Smooth muscle cell of trachea (primary cell): ENCODE results near the gene GPR37. TPM values are rescaled to one million over a fixed set of nuclear protein-coding genes. Genes with fewer than 3 reads are reported as not detected.

Experiments used
- total RNA-seq: library from RNA; depleted of rRNA; stranded (reverse); fragments of >200 nt; gene quantifications from 2 replicates; pipeline ENCODE4 v1.2.1, GENCODE V29; 2014

Gene GPR37, protein sequence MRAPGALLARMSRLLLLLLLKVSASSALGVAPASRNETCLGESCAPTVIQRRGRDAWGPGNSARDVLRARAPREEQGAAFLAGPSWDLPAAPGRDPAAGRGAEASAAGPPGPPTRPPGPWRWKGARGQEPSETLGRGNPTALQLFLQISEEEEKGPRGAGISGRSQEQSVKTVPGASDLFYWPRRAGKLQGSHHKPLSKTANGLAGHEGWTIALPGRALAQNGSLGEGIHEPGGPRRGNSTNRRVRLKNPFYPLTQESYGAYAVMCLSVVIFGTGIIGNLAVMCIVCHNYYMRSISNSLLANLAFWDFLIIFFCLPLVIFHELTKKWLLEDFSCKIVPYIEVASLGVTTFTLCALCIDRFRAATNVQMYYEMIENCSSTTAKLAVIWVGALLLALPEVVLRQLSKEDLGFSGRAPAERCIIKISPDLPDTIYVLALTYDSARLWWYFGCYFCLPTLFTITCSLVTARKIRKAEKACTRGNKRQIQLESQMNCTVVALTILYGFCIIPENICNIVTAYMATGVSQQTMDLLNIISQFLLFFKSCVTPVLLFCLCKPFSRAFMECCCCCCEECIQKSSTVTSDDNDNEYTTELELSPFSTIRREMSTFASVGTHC
- 1.7 and 4.5 TPM in 2 replicates for total RNA-seq

DNA sequence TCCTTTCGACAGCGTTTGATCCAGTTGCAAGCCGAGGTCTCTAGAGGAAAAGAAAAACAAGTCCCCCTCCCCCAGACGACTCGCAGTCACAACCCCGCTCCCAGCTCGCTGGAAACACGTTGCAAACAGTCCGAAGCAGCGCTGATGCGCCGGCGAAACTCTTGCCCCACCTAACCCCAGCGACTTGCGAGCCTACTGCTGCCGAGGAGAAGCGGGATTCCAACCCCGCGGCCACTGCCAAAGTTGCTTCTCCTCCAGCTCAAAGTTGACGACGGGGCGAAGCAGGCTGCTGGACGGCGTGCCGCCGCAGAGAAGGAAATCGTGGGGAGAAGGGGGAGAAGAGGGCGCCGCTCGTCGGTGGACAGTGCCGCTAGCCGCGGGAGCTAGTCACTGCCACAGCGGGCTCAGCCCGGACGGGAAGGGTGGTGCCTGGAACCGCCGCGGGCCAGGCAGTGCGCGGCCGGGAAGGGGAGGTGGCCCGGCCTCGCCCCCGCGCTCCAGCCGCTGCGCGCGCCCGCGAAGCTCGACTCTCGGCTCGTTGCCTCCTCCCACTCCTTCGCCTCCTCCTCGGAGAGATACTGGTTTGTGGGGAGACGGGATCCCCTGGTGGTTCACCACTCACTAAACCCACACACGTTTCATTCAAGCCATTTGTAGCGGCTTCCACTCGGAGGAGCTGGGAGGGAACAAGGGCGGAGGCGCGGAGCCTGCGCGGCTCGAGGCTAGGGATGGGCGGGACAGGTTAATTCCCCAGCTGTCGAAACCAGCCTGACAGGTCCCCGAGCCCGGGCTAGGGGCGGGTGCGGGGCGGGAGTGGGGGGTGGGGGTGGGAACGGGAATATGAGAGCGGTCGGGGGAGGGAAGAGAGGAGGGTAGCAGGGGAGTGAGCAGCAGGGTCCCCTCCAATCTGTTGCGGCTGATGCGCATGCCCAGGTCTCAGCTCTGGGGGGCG is at the start of gene GPR37:
GPR37 (minus strand) TSS at position 392 of the 952 bp plus-strand sequence. CDS start 816 bp downstream, outside the sequence.

Other genes starting within 250 kb of the GPR37 start
- 36.6 and 42.9 TPM in 2 replicates for gene POT1, start 164.0 kb upstream of the GPR37 start, total RNA-seq